Neural crest cell (in vitro differentiated cells): ENCODE results near the gene ZCCHC18. TPM values are rescaled to one million over a fixed set of nuclear protein-coding genes. Genes with fewer than 3 reads are reported as not detected.
A peak's percentile ranks its signal among the peaks of the same experiment; 100 is the strongest.
"Not testable (repeated sequence)": the region's sequence is repeated elsewhere in the genome, so short reads cannot be mapped to it uniquely, and the experiment has no call there.

Experiments
- DNase-seq: peaks from one replicate; pipeline ENCODE4 v3.0.0; 2021; ENCODE audit warnings: low read depth, mixed read lengths, low spot score
- H3K27ac Mint-ChIP-seq: one replicate; pipeline ENCODE4 v1.8.0; 2021; ENCODE audit warnings: mild to moderate bottlenecking, mixed read lengths; ENCODE audit not compliant: unreplicated experiment
- H3K27me3 Mint-ChIP-seq: 2 replicates; pipeline ENCODE4 v1.8.0; 2021; ENCODE audit warnings: low read depth, mild to moderate bottlenecking, mixed read lengths
- H3K36me3 Mint-ChIP-seq: 2 replicates; pipeline ENCODE4 v1.8.0; 2021; ENCODE audit warnings: low read depth, mild to moderate bottlenecking, mixed read lengths
- H3K4me1 Mint-ChIP-seq: 2 replicates; pipeline ENCODE4 v1.8.0; 2021; ENCODE audit warnings: mixed read lengths
- H3K4me3 Mint-ChIP-seq: one replicate; pipeline ENCODE4 v1.8.0; 2021; ENCODE audit warnings: mild to moderate bottlenecking, mixed read lengths
- H3K9me3 Mint-ChIP-seq: 2 replicates; pipeline ENCODE4 v1.8.0; 2021; ENCODE audit warnings: mixed read lengths
- CTCF ChIP-seq: fragments of 200-600 bp; sonication (generic); conservative IDR thresholded peaks from 2 replicates; pipeline ENCODE4 v1.5.0; 2021; ENCODE audit warnings: antibody characterized with exemption, mild to moderate bottlenecking
- total RNA-seq: library from RNA; stranded (reverse); gene quantifications from 2 replicates; pipeline ENCODE4 v1.2.1, GENCODE V29; 2021

The ZCCHC18 gene
- total RNA-seq, 1 donor from 2014 or later = 8.7 TPM

GRCh38 chrX:104105330-104106262 lies 6.7 kb upstream of the ZCCHC18 start:
- TF ChIP-seq CTCF = no peak
- Mint-ChIP-seq H3K36me3 (no peaks in the 10 kb centered on the region), H3K27me3 (no peaks in the 10 kb centered on the region), H3K27ac (no peak overlapping the region), H3K9me3 (no peaks in the 10 kb centered on the region), H3K4me1 (peaks cover 17% of the 10 kb centered on the region), H3K4me3 (peak overlapping the region; percentile 17)
- no peak for DNase-seq

GRCh38 chrX:104108955-104109354 lies 3.4 kb upstream of the ZCCHC18 start:
- no peak overlapping the region for H3K4me3 Mint-ChIP-seq
- TF ChIP-seq CTCF = no peak
- H3K27ac Mint-ChIP-seq = no peak overlapping the region
- H3K9me3 Mint-ChIP-seq = no peaks in the 10 kb centered on the region
- H3K36me3 Mint-ChIP-seq = no peaks in the 10 kb centered on the region
- no peak for DNase-seq
- H3K4me1 Mint-ChIP-seq = peaks cover 32% of the 10 kb centered on the region
- no peaks in the 10 kb centered on the region for H3K27me3 Mint-ChIP-seq

GRCh38 chrX:104110491-104111240 lies 1.7 kb upstream of the ZCCHC18 start:
- Mint-ChIP-seq H3K4me3 (peak overlapping the region; percentile 34), H3K4me1 (peaks cover 36% of the 10 kb centered on the region)
- H3K27me3 Mint-ChIP-seq, DNase-seq, H3K9me3 Mint-ChIP-seq, H3K36me3 Mint-ChIP-seq, H3K27ac Mint-ChIP-seq: not testable (repeated sequence)

GRCh38 chrX:104113222-104113965 lies 1.1 kb downstream of the ZCCHC18 start:
- Mint-ChIP-seq H3K27me3 (no peaks in the 10 kb centered on the region), H3K4me3 (peak overlapping the region; percentile 94), H3K9me3 (no peaks in the 10 kb centered on the region), H3K36me3 (no peaks in the 10 kb centered on the region), H3K4me1 (peaks cover 31% of the 10 kb centered on the region), H3K27ac (peak overlapping the region; percentile 98)
- TF ChIP-seq CTCF = peak; percentile 66
- DNase-seq = peak; percentile 36

- no peak overlapping the region for H3K4me3 Mint-ChIP-seq
- no peak for TF ChIP-seq CTCF
- H3K27ac Mint-ChIP-seq = no peak overlapping the region
- H3K9me3 Mint-ChIP-seq = no peaks in the 10 kb centered on the region
- H3K27me3 Mint-ChIP-seq = no peaks in the 10 kb centered on the region
- DNase-seq = no peak
- H3K4me1 Mint-ChIP-seq = peaks cover 17% of the 10 kb centered on the region
- H3K36me3 Mint-ChIP-seq = no peaks in the 10 kb centered on the region
These were observed 5.4 kb downstream of the ZCCHC18 start for GRCh38 chrX:104117759-104118158.
